ENCODE measurements around the gene IRS1. TPM values are rescaled to one million over a fixed set of nuclear protein-coding genes. Genes with fewer than 3 reads are reported as not detected.

IRS1 gene
- total RNA-seq, 4 donors from 2014 or later: 18.4 to 40.7 (median 28.1) TPM

DNA sequence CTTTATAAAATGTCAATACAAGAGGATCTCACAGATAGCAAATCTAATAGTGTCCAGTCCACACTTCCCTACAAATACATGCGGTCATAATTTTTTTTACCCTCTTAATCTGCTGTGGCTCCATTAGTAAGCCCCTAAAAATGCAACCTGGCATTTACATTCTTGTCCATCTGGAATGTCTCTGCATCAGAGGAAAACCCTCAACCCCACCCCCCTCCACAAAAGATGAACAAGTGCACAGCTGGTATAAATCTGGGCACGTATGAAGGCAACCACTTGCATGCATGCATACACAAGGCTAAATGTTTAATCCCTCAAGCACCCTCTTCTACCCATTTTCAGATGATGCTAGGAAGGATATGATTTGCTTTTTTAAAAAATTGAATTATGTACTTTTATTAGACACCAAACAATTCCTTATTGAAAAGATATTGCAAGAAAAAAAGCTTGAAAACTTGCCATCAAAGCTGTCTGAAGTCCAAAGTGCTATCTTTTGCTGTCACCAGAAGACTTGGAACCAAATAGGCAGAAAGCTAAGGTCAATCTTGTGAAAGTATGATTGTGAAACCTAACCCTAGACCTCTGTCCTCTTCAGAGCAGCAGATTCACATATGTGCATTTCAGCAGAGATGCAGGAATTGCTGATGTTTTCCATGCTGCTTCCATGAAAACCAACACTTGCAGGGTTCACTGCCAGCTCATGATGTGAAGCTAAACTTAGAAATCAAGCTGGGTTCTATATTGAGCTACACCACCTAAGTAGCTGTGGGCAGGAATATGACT lies 39.0 kb downstream of the IRS1 start:
- TF ChIP-seq EP300 (IDR thresholded peaks at IDR 0.05) (no peak), POLR2AphosphoS5 (IDR thresholded peaks at IDR 0.05) (peak in 2 of 3 donors; percentile 27 to 68)
- TF ChIP-seq, protein P1, sequence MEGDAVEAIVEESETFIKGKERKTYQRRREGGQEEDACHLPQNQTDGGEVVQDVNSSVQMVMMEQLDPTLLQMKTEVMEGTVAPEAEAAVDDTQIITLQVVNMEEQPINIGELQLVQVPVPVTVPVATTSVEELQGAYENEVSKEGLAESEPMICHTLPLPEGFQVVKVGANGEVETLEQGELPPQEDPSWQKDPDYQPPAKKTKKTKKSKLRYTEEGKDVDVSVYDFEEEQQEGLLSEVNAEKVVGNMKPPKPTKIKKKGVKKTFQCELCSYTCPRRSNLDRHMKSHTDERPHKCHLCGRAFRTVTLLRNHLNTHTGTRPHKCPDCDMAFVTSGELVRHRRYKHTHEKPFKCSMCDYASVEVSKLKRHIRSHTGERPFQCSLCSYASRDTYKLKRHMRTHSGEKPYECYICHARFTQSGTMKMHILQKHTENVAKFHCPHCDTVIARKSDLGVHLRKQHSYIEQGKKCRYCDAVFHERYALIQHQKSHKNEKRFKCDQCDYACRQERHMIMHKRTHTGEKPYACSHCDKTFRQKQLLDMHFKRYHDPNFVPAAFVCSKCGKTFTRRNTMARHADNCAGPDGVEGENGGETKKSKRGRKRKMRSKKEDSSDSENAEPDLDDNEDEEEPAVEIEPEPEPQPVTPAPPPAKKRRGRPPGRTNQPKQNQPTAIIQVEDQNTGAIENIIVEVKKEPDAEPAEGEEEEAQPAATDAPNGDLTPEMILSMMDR (IDR thresholded peaks at IDR 0.05): no peak
- Histone ChIP-seq H3K4me1 (peaks cover 20% of the 10 kb centered on the region), H3K9me3 (no peaks in the 10 kb centered on the region), H3K36me3 (no peaks in the 10 kb centered on the region), H3K27ac (no peak overlapping the region), H3K4me3 (no peak overlapping the region), H3K27me3 (no peaks in the 10 kb centered on the region)
- no peak for DNase-seq (ENCODE audit: low spot score in 2 of 2)
- WGBS: 74% methylated on average over 2 of the region's 2 CpGs

DNA sequence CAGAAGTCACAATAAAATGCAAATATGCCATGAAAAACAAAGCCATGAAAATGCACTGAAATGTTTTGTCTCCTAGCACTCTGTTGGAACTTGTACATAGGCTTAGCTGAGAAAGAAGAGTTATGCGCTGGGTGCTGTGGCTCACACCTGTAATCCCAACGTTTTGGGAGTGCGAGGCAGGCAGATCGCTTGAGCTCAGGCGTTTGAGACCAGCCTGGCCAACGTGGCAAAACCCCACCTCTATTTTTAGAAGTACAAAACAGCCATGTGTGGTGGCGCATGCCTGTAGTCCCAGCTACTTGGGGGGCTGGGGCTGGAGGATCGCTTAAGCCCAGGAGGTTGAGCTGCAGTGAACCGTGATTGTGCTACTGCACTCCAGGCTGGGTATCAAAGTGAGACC lies 39.9 kb downstream of the IRS1 start:
- no peaks in the 10 kb centered on the region for H3K36me3 ChIP-seq
- TF ChIP-seq EP300 (IDR thresholded peaks at IDR 0.05) (no peak), POLR2AphosphoS5 (IDR thresholded peaks at IDR 0.05) (no peak), POLR2A (IDR thresholded peaks at IDR 0.05) (no peak)
- TF ChIP-seq, protein P1 (IDR thresholded peaks at IDR 0.05): no peak
- H3K9me3 ChIP-seq: no peaks in the 10 kb centered on the region
- H3K27me3 ChIP-seq: no peaks in the 10 kb centered on the region
- H3K27ac ChIP-seq: no peak overlapping the region
- DNase-seq (ENCODE audit: low spot score in 2 of 2): no peak
- WGBS: 83% methylated on average over 9 of the region's 9 CpGs
- H3K4me1 ChIP-seq: peaks cover 29% of the 10 kb centered on the region
- no peak overlapping the region for H3K4me3 ChIP-seq

DNA sequence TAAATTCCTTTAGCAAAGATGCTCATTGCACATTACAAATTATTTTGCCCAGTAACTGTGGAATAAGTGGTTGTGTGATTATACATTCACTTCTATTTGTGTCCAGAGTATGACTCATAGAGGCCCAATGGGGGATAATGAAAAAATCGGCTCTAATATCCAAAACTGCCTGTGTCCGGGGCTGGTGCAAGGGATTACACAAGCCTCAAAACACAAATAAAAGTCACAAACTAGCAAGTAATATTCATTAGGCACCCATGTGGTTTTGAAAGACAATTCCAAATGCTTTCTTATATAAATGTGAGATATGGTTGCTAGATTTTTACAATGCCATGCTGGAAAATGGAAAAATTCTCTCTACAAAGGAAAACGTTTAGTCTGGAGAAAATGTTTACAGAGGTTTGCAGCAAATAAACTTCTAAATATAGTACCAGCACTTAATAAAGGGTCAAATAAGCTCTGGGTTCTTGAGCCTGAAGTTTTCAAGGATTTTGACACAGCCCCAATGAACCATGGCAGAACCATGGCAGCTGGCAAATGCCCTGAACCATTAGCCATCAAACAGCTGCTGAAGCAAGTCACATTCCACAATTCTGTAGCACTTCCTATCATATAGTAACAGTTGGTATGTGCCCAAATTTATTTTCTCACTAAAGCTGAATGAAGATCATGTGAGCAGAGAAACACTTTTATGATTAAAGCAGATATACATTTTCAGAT lies 40.5 kb downstream of the IRS1 start:
- TF ChIP-seq, protein P1 (IDR thresholded peaks at IDR 0.05): no peak
- no peaks in the 10 kb centered on the region for H3K9me3 ChIP-seq
- WGBS: 53% methylated on average over 3 of the region's 3 CpGs
- H3K4me3 ChIP-seq: no peak overlapping the region
- peaks cover 36% of the 10 kb centered on the region for H3K4me1 ChIP-seq
- no peaks in the 10 kb centered on the region for H3K27me3 ChIP-seq
- no peak for DNase-seq (ENCODE audit: low spot score in 2 of 2)
- no peaks in the 10 kb centered on the region for H3K36me3 ChIP-seq
- no peak overlapping the region for H3K27ac ChIP-seq

DNA sequence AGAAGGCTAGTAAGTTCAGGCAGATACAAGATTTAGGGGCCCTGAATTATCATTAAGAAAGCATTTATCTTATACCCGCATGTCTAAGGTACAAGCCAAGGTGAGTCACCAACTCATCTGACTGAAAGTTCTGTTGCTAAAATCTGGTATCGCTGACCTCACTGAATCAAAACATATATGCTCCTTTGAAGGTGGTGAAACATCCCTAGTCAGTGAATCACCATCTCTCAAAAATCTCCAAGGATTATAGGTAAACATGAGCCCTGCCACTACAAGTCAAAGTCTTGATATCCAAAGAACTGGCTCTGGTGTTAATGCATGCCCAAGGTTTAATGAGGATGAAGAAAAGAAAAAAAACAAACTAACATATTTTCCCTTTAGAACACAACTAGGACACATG lies 43.5 kb downstream of the IRS1 start:
- Histone ChIP-seq H3K27ac (peak overlapping the region; percentile 65), H3K27me3 (no peaks in the 10 kb centered on the region), H3K36me3 (no peaks in the 10 kb centered on the region), H3K4me1 (peaks cover 36% of the 10 kb centered on the region), H3K9me3 (no peaks in the 10 kb centered on the region), H3K4me3 (no peak overlapping the region)
- no peak for TF ChIP-seq POLR2A (IDR thresholded peaks at IDR 0.05)
- no peak for TF ChIP-seq EP300 (IDR thresholded peaks at IDR 0.05)
- no peak for TF ChIP-seq POLR2AphosphoS5 (IDR thresholded peaks at IDR 0.05)
- TF ChIP-seq, protein P1 (IDR thresholded peaks at IDR 0.05): no peak
- 56% methylated on average over 2 of the region's 2 CpGs for WGBS
- DNase-seq (ENCODE audit: low spot score in 2 of 2): no peak

DNA sequence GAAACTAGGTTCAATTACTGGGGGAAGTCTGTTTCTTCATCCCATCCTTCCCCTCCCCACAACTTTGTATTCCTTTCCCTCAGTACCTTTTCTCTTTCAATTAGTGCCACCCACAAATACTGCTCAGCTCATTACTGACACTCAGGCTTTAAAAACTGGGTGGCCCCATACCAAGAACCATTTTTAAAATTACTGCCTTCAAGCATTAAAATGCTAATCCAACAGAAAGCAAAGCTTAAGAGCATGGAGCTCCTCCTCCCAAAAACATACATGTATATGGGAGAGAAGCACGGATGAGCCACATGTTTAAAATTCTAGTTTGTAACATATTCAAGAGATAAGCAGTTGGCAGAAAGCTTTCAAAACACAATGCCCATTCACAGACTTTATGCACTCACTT lies 44.0 kb downstream of the IRS1 start:
- peak overlapping the region; percentile 65 for H3K27ac ChIP-seq
- no peak for DNase-seq (ENCODE audit: low spot score in 2 of 2)
- H3K36me3 ChIP-seq: no peaks in the 10 kb centered on the region
- TF ChIP-seq, protein P1 (IDR thresholded peaks at IDR 0.05): no peak
- TF ChIP-seq POLR2A (IDR thresholded peaks at IDR 0.05) (no peak), POLR2AphosphoS5 (IDR thresholded peaks at IDR 0.05) (no peak), EP300 (IDR thresholded peaks at IDR 0.05) (no peak)
- H3K27me3 ChIP-seq: no peaks in the 10 kb centered on the region
- no peak overlapping the region for H3K4me3 ChIP-seq
- H3K4me1 ChIP-seq: peaks cover 36% of the 10 kb centered on the region
- no peaks in the 10 kb centered on the region for H3K9me3 ChIP-seq
- WGBS: 41% methylated on average over 1 of the region's 1 CpG
